ENCODE measurements around the gene PI4KA.
"Not testable (repeated sequence)": the region's sequence is repeated elsewhere in the genome, so short reads cannot be mapped to it uniquely, and the experiment has no call there.

DNA sequence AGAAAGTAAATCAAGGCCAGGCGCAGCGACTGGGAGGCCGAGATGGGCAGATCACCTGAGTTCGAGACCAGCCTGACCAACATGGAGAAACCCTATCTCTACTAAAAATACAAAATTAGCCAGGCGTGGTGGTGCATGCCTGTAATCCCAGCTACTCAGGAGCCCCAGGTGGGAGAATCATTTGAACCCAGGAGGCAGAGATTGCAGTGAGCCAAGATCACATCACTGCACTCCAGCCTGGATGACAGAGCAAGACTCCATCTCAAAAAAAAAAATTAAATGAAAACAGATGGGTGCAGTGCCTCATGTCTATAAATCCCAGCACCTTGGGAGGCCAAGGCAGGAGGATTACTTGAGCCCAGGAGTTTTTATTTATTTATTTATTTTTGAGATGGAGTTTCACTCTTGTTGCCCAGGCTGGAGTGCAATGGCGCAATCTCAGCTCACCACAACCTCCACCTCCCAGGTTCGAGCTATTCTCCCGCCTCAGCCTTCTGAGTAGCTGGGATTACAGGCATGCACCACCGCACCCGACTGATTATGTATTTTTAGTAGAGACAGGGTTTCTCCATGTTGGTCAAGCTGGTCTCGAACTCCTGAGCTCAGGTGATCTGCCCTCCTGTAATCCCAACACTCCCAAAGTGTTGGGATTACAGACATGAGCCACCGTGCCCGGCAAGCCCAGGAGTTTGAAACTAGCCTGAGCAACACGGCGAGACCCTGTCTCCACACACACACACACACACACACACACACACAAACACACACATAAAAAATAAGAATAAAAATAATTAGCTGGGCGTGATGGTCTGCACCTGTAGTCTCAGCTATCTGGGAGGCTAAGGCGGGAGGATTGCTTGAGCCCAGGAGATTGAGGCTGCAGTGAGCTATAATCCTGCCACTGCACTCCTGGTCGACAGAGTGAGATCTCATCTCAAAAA is 42.8 kb upstream of the PI4KA start:
- TF ChIP-seq, protein P1, sequence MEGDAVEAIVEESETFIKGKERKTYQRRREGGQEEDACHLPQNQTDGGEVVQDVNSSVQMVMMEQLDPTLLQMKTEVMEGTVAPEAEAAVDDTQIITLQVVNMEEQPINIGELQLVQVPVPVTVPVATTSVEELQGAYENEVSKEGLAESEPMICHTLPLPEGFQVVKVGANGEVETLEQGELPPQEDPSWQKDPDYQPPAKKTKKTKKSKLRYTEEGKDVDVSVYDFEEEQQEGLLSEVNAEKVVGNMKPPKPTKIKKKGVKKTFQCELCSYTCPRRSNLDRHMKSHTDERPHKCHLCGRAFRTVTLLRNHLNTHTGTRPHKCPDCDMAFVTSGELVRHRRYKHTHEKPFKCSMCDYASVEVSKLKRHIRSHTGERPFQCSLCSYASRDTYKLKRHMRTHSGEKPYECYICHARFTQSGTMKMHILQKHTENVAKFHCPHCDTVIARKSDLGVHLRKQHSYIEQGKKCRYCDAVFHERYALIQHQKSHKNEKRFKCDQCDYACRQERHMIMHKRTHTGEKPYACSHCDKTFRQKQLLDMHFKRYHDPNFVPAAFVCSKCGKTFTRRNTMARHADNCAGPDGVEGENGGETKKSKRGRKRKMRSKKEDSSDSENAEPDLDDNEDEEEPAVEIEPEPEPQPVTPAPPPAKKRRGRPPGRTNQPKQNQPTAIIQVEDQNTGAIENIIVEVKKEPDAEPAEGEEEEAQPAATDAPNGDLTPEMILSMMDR (IDR thresholded peaks at IDR 0.05) = not testable (repeated sequence)
- not testable (repeated sequence) for TF ChIP-seq POLR2A, POLR2AphosphoS5 (IDR thresholded peaks at IDR 0.05)

Measured in breast epithelium (tissue), 3 donors.